ENCODE measurements around the gene FHIT.

Gene FHIT

DNA sequence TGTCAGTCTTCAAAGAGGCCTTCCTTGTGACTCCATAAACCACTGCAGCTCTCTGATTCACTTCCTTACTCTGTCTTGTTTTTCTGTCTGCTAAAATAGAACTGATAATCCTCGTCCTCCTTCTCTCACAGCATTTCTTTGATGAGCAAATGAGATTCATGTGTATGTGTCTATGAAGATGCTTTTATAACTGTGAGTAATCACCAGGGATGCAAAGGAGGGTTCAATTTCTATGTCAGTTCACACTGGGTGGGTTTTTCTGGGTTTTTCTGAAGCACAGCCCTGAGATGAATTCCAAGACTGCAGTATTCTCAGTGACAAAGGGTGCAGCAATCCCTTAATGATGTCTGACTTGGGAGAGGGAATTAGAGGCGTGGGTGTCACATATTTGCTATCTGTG, 1454.8 kb downstream of the FHIT start:
- DNase-seq (ENCODE audit: insufficient read length, low spot score) = no peak
- no peak for FAIRE-seq
- TF ChIP-seq, protein P1, sequence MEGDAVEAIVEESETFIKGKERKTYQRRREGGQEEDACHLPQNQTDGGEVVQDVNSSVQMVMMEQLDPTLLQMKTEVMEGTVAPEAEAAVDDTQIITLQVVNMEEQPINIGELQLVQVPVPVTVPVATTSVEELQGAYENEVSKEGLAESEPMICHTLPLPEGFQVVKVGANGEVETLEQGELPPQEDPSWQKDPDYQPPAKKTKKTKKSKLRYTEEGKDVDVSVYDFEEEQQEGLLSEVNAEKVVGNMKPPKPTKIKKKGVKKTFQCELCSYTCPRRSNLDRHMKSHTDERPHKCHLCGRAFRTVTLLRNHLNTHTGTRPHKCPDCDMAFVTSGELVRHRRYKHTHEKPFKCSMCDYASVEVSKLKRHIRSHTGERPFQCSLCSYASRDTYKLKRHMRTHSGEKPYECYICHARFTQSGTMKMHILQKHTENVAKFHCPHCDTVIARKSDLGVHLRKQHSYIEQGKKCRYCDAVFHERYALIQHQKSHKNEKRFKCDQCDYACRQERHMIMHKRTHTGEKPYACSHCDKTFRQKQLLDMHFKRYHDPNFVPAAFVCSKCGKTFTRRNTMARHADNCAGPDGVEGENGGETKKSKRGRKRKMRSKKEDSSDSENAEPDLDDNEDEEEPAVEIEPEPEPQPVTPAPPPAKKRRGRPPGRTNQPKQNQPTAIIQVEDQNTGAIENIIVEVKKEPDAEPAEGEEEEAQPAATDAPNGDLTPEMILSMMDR (IDR thresholded peaks at IDR 0.05; ENCODE audit: insufficient read depth, missing control alignments) = no peak

DNA sequence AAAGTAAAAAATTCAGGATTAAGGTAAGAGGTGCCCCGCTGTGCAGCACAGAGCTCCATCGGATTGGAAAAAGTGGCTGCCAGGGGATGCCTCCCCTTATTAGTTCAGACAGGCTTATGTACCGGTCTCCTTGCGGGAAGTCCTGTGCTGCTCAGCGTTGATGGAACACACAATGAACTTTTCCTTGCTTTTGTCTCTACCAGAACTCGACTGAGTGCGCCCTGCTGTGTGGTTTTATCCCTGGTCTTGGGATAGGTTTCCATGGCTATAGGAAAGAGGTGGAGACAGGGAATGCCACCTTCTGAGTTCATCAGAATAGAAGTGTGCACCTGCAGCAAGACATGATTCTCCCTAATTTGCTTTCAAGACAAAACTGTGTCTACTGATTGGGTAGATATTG, 1455.5 kb downstream of the FHIT start:
- FAIRE-seq (no peak), DNase-seq (ENCODE audit: insufficient read length, low spot score) (no peak)
- TF ChIP-seq, protein P1 (IDR thresholded peaks at IDR 0.05; ENCODE audit: insufficient read depth, missing control alignments) = no peak

DNA sequence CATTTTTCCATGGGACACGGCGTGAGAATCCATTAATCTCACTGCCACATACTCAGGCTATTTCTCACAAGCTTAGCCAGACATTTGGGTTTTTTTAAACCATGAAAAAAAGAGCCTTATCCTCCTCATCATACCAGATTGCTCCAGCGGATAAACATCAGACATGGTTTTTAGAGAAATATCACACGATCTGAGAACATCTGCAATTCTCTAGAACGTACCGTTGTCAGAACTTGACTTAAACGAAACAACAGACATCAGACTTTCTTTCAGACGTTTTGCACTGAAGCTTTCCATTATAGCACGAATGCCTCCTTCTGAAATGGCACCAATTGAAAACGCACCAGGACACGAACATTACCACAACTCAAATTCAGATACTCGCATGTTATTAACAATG, 1457.3 kb downstream of the FHIT start:
- no peak for FAIRE-seq
- TF ChIP-seq, protein P1 (IDR thresholded peaks at IDR 0.05; ENCODE audit: insufficient read depth, missing control alignments) = no peak
- no peak for DNase-seq (ENCODE audit: insufficient read length, low spot score)

DNA sequence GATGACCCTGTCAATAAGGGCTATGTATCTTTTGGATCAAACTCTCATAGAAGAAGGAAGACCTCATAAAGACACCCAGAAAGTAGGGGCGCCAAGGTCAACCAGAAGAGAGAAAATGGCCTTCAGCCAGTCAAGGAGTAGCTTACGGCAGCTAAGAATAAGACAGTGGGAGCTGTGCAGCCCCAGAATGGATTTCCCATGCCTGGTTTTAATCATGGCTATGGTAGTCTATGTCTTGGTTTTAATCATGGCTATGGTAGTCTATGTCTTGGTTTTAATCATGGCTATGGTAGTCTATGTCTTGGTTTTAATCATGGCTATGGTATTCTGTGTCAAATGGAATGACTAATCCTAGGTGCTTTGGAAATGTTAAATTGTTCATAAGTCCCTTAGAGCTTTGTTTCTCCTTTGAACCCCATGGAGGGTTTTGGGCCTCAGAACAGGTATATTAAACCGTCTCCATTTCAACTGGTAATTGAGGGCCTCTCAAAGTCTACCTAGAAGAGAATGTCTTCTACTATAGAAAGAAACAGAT, 1459.4 kb downstream of the FHIT start:
- DNase-seq (ENCODE audit: insufficient read length, low spot score) (no peak), FAIRE-seq (no peak)
- TF ChIP-seq, protein P1 (IDR thresholded peaks at IDR 0.05; ENCODE audit: insufficient read depth, missing control alignments) = no peak

DNA sequence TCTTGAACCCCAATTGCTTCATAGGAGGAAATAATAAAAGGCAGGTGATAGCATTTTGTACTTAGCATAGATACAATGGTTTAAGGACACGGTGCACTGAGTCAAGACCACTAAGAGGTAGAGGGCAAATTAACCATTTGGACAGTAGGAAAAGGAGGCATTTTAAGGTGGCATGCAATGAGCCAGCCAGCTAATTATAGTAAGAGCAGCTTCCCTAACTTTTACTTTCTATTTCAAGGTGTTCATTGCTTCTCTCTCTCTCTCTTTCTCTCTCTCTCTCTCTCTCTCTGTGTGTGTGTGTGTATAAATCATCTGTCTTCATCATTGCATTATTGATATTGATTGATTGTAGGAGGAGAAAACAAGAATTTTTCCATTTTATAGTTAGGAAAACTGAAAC, 1461.0 kb downstream of the FHIT start:
- TF ChIP-seq, protein P1 (IDR thresholded peaks at IDR 0.05; ENCODE audit: insufficient read depth, missing control alignments) = no peak
- DNase-seq (ENCODE audit: insufficient read length, low spot score) (no peak), FAIRE-seq (no peak)

DNA sequence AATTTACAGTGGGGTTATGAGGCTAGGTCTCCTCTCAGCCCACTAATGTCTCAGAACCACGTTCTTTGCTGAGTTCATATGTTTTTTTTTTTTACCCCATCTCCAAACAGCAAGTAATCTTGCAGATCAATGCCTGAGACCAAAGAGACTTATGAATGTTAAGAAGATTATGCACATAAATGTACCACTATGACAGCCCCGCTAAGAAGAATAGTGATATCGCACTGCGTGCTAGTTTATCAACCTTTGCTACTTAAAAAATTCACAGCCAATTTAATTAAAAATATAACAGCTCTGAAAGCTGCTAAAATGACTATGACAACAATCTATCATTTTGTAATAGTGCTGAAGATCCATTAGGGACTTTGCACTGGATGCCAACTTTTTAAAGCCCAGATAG, 1462.5 kb downstream of the FHIT start:
- TF ChIP-seq, protein P1 (IDR thresholded peaks at IDR 0.05; ENCODE audit: insufficient read depth, missing control alignments) = no peak
- FAIRE-seq (no peak), DNase-seq (ENCODE audit: insufficient read length, low spot score) (no peak)

DNA sequence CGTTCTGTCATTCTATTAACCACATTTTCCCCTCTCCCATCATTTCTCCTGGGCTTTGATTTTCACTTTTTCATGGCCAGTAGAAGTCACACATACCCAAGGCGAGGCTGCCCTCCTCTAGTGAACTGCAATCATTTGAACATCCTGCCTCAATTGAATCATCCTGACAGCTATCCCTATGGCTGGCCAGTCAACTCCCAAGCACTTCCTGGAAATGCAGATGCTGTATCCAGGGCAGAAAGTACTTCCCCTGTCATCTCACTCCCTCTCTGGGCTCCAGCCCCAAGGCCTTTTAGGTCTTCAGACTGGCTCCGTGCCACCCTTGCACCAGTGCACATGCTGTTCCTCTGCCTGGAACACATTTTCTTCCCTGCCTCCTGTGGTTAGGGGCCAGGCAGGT, 1463.1 kb downstream of the FHIT start:
- FAIRE-seq = no peak
- DNase-seq (ENCODE audit: insufficient read length, low spot score) = no peak
- TF ChIP-seq, protein P1 (IDR thresholded peaks at IDR 0.05; ENCODE audit: insufficient read depth, missing control alignments) = no peak

Data from D721Med (cell line).